Spleen (tissue), 11 donors: ENCODE data around the gene ANO4. TPM values are rescaled to one million over a fixed set of nuclear protein-coding genes. Genes with fewer than 3 reads are reported as not detected.

Experiments
- DNase-seq: peaks from one replicate; pipeline ENCODE4 v3.0.0-alpha.2; 2020
- H3K27ac ChIP-seq, 8 donors: fragments of 200-600 bp; sonication (generic) in 7 of 8; 1 replicate in 4 of 8; 2 replicates in 4 of 8; pipeline versions ENCODE4 v1.5.0 to v1.8.0; 2016 to 2021; ENCODE audit warnings: inconsistent platforms in 4 of 8, mild to moderate bottlenecking in 4 of 8, moderate library complexity in 1 of 8
- H3K27me3 ChIP-seq, 7 donors: fragments of 200-600 bp; sonication (generic) in 6 of 7; replicated peaks in 1 of 7; 1 replicate in 4 of 7; 2 replicates in 3 of 7; pipeline versions ENCODE4 v1.5.0 to v1.8.0; 2016 to 2021; ENCODE audit warnings: inconsistent platforms in 3 of 7, mild to moderate bottlenecking in 1 of 7
- H3K36me3 ChIP-seq, 6 donors: fragments of 200-600 bp; sonication (generic) in 5 of 6; 1 replicate in 4 of 6; 2 replicates in 2 of 6; pipeline versions ENCODE4 v1.5.0 to v1.8.0; 2016 to 2021; ENCODE audit warnings: inconsistent platforms in 2 of 6
- H3K4me1 ChIP-seq, 6 donors: fragments of 200-600 bp; sonication (generic) in 5 of 6; 1 replicate in 3 of 6; 2 replicates in 3 of 6; pipeline versions ENCODE4 v1.5.0 to v1.8.0; 2016 to 2021; ENCODE audit warnings: inconsistent platforms in 3 of 6
- H3K4me3 ChIP-seq, 8 donors: fragments of 200-600 bp; sonication (generic) in 7 of 8; 1 replicate in 4 of 8; 2 replicates in 4 of 8; pipeline versions ENCODE4 v1.5.0 to v1.8.0; 2016 to 2021; ENCODE audit warnings: inconsistent platforms in 4 of 8, mild to moderate bottlenecking in 4 of 8, moderate library complexity in 2 of 8
- H3K9me3 ChIP-seq, 8 donors: fragments of 200-600 bp; sonication (generic) in 7 of 8; 1 replicate in 4 of 8; 2 replicates in 4 of 8; pipeline versions ENCODE4 v1.5.0 to v1.8.0; 2016 to 2021; ENCODE audit warnings: inconsistent platforms in 4 of 8
- CTCF ChIP-seq, 11 experiments: fragments of 200-600 bp in 7 of 11; fragments of 450-650 bp in 4 of 11; sonication (generic) in 4 of 11; IDR thresholded peaks in 8 of 11; conservative IDR thresholded peaks in 3 of 11; 1 replicate in 7 of 11; 2 replicates in 4 of 11; pipeline versions ENCODE4 v1.4.0 to v1.8.0; 2016 to 2021; ENCODE audit warnings: antibody characterized with exemption in 11 of 11, inconsistent platforms in 4 of 11, mild to moderate bottlenecking in 1 of 11
- POLR2A ChIP-seq, 3 donors: fragments of 450-650 bp; IDR thresholded peaks; one replicate each; pipeline ENCODE4 v1.5.1; 2017; ENCODE audit warnings: antibody characterized with exemption in 3 of 3, mild to moderate bottlenecking in 1 of 3
- POLR2AphosphoS5 ChIP-seq, 3 donors: sonication (generic); formaldehyde crosslinking; IDR thresholded peaks; one replicate each; pipeline ENCODE4 v1.5.1; 2017; ENCODE audit warnings: antibody characterized with exemption in 3 of 3
- WGBS, 5 donors: extraction: QIAGEN DNeasy Blood & Tissue Kit in 3 of 5; methylation state at CpG; one replicate each; pipeline versions ENCODE4 v1.1.5 to v1.1.7; 2013 to 2018; 5-methylcytosine and 5-hydroxymethylcytosine counted together
- intact Hi-C: fragments of 100-400 bp; cut with DNase I; formaldehyde crosslinking; loops from one replicate; pipeline ENCODE4 v1.15.0; 2023; ENCODE audit warnings: low total_unique reads
- polyA plus RNA-seq, 3 donors: library from polyadenylated mRNA; stranded (reverse); fragments of 200-250 nt; gene quantifications; one replicate each; pipeline ENCODE4 v1.2.1, GENCODE V29; 2013
- total RNA-seq, 7 donors: library from RNA; depleted of rRNA in 3 of 7; stranded (reverse); fragments of >200 nt in 3 of 7; fragmentation: NEBNext Ultra II Directional in 4 of 7; extraction: Animal tissue kit (Norgen Biotek cat#: 25700) in 4 of 7; gene quantifications; one replicate each; pipeline versions ENCODE4 v1.1.0 to v1.2.1, GENCODE V29; 2016 to 2021
- donor health status: healthy with polysubstance abuse.
- donor health status: DM: no; HTN: no; CAD: no; lungs with moderate emphysema.
- donor health status: DM: no; HTN: no; CAD: no.
- donor health status: Bipolar disorder and iron deficiency.
- donor health status: healthy.
- donor health status: DM: no; HTN: no; CAD: no.
- donor health status: DM: yes; HTN: yes; CAD: no.

The ANO4 gene
- total and polyA plus RNA-seq, 10 donors, result 0.42 TPM; not detected in 9

DNA sequence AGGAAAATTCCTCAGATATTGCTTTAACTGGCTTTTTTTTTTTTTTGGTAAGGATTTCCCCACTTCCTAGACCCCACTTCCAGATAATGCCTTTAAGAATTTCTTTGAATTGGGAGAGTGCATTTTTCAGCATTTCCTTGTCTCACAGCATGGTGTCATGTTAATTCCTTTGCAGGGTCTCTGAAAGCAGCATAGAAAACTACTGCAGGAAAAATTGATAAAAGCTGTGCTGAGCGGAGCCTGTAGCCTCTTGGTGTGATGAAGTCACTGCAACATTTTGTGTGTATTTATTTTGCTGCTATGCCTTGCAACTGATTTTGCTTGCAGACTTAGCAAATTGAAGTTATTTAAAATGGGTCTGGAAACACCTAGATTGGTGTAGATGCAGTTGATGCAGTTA is 2.7 kb downstream of the ANO4 start:
- no peaks in the 10 kb centered on the region for H3K4me1 ChIP-seq
- intact Hi-C loops, result no loop called here
- H3K27ac ChIP-seq, result no peak overlapping the region
- no peak for DNase-seq
- no peaks in the 10 kb centered on the region for H3K36me3 ChIP-seq
- WGBS, 5 donors, result 68 to 75% (median 71%) methylated on average over 1 of the region's 1 CpG
- H3K4me3 ChIP-seq, result no peak overlapping the region
- TF ChIP-seq POLR2A (IDR thresholded peaks at IDR 0.05), result no peak
- TF ChIP-seq CTCF (IDR thresholded peaks at IDR 0.05 in 8 of 11, conservative IDR thresholded peaks at IDR 0.05 in 3 of 11), result no peak
- no peak for TF ChIP-seq POLR2AphosphoS5 (IDR thresholded peaks at IDR 0.05)
- H3K9me3 ChIP-seq, result no peaks in the 10 kb centered on the region
- H3K27me3 ChIP-seq, result peaks cover 0 to 15% (median 0%) of the 10 kb centered on the region in 7 donors

DNA sequence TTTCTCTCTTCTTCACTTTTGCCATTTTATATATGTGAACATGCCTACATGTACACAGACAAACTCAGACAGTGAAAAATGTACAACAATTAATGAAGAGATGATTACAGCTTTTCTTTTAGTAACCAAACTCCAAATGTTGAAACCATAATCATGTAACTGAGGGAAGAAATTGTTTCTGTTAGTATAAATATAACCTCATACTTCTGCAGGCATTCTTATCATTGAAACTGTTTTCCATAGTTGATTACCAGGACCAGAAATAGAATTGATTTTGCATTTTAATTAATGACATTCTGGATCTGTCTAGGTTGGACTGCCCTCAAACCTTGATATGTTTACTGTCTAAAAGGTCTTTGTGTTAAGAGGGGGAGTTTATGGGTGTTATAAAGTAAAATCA is 3.2 kb downstream of the ANO4 start:
- intact Hi-C loops, result no loop called here
- Histone ChIP-seq H3K9me3 (no peaks in the 10 kb centered on the region), H3K36me3 (no peaks in the 10 kb centered on the region), H3K27me3 (peaks cover 0 to 15% (median 0%) of the 10 kb centered on the region in 7 donors), H3K27ac (no peak overlapping the region), H3K4me1 (no peaks in the 10 kb centered on the region), H3K4me3 (no peak overlapping the region)
- no peak for DNase-seq
- TF ChIP-seq POLR2AphosphoS5 (IDR thresholded peaks at IDR 0.05), result no peak
- no peak for TF ChIP-seq POLR2A (IDR thresholded peaks at IDR 0.05)
- TF ChIP-seq CTCF (IDR thresholded peaks at IDR 0.05 in 8 of 11, conservative IDR thresholded peaks at IDR 0.05 in 3 of 11), result no peak

DNA sequence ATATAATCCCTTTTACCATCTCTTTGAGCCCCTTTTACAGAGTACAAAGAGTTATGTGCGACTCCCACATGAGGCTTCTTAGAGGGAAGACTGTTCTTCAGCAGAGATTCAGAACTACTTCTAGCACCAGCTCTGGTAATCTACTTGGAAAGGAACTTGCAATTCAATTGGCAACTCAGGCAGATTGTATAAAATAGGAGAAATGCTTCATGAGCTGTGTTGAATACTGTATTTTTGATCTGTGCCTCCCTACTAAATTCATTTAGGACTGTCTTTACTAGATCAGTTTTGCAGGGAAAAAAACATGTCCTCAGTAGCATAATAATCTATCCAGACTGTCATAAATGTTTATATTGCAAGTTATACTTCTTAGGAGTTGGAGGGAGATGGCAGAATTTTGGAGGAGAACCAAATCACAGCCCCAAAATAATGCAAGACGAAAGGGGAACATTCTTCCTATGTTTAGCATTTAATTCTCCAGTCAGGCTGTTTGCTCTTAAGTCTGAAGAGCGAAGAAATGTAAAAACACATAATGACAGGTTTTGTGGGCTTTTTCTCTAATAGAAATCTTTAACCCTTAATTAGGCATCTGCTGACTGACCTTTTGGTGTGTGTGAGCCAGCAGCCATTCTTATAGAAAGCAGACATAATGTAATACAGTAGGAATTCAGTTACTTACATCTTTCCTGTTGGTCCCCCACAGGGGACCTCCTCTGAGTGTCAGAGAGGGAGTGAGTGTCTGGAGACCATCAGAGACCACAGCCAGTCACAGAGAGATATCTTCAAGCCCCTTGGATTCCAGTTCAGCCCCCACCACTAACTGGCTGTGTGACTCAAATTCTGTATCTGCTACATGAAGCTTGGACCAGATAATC is 3.9 kb downstream of the ANO4 start:
- Histone ChIP-seq H3K36me3 (no peaks in the 10 kb centered on the region), H3K27ac (no peak overlapping the region), H3K27me3 (peaks cover 0 to 15% (median 0%) of the 10 kb centered on the region in 7 donors), H3K4me1 (no peaks in the 10 kb centered on the region), H3K9me3 (no peaks in the 10 kb centered on the region), H3K4me3 (no peak overlapping the region)
- no peak for DNase-seq
- 54 to 76% (median 71%) methylated on average over 3 of the region's 3 CpGs for WGBS, 5 donors
- TF ChIP-seq POLR2AphosphoS5 (IDR thresholded peaks at IDR 0.05) (no peak), POLR2A (IDR thresholded peaks at IDR 0.05) (no peak), CTCF (IDR thresholded peaks at IDR 0.05 in 8 of 11, conservative IDR thresholded peaks at IDR 0.05 in 3 of 11) (no peak)
- intact Hi-C loops, result no loop called here

- no peak overlapping the region for H3K27ac ChIP-seq
- intact Hi-C loops, result no loop called here
- WGBS, 5 donors, result 65 to 76% (median 69%) methylated on average over 2 of the region's 2 CpGs
Measured at GRCh38 chr12:100799770-100800169, 5.2 kb downstream of the ANO4 start.

More at GRCh38 chr12:100799770-100800169, 5.2 kb downstream of the ANO4 start:
- Histone ChIP-seq H3K4me3 (no peak overlapping the region), H3K27me3 (peaks cover 0 to 6% (median 0%) of the 10 kb centered on the region in 7 donors), H3K9me3 (peaks cover 0 to 2% (median 0%) of the 10 kb centered on the region in 8 donors), H3K4me1 (no peaks in the 10 kb centered on the region), H3K36me3 (no peaks in the 10 kb centered on the region)
- TF ChIP-seq POLR2A (IDR thresholded peaks at IDR 0.05) (no peak), CTCF (IDR thresholded peaks at IDR 0.05 in 8 of 11, conservative IDR thresholded peaks at IDR 0.05 in 3 of 11) (no peak), POLR2AphosphoS5 (IDR thresholded peaks at IDR 0.05) (no peak)
- no peak for DNase-seq
